ENCODE data around the gene RAD18. TPM values are rescaled to one million over a fixed set of nuclear protein-coding genes. Genes with fewer than 3 reads are reported as not detected.

RAD18 gene
- total RNA-seq, 2 donors from 2014 or later, result 12.2 to 15.6 TPM

DNA sequence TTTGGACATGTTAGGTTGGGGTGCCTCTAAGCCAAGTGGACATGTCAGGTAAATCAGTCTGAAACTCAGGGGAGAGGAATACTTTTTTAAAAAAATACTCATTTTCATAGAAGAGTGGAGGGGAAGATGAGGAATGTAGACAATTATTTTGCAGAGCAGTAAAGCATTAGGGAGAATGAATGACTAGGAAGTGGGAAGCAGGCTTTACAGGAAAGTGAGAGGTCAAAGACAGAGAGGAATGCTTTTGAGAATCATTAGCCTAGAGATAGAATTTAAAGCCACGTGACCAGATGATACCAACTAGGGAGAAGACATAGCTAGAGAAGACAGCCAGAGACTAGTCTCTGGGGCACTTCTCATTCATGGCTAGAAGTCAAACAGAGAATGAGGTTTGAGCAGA, 91.0 kb downstream of the RAD18 start:
- intact Hi-C loops (cut with DNase I), result no loop called here
- H3K9me3 ChIP-seq, result no peaks in the 10 kb centered on the region
- no peaks in the 10 kb centered on the region for H3K27me3 ChIP-seq (replicated peaks; ENCODE audit: insufficient read depth)
- H3K4me3 ChIP-seq, result no peak overlapping the region
- no peak overlapping the region for H3K27ac ChIP-seq
- H3K36me3 ChIP-seq, result no peaks in the 10 kb centered on the region
- no peaks in the 10 kb centered on the region for H3K4me1 ChIP-seq (replicated peaks)
- TF ChIP-seq POLR2A (IDR thresholded peaks at IDR 0.05), result no peak
- no peak for DNase-seq (ENCODE audit: low spot score)
- WGBS, result 77% methylated on average over 1 of the region's 1 CpG

DNA sequence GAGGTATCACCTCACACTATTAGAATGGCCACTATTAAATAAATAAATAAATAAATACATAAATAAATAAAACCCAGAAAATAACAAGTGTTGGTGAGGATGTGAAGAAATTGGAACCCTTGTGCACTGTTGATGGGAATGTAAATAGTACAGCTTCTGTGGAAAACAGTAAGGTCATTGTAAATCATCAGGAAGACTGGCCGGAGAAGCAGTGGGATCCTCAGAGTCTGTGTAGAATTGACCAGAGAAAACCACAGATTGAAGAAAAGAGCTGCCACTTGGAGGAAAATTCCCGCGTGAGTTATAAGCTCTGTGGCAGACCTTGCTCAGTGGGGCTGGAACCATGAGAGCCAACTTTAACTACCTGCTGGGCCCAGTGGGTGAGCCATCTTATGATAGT, 92.0 kb downstream of the RAD18 start:
- no peaks in the 10 kb centered on the region for H3K4me1 ChIP-seq (replicated peaks)
- no peaks in the 10 kb centered on the region for H3K9me3 ChIP-seq
- WGBS, result 95% methylated on average over 3 of the region's 3 CpGs
- TF ChIP-seq POLR2A (IDR thresholded peaks at IDR 0.05) (no peak), POLR2AphosphoS5 (IDR thresholded peaks at IDR 0.05) (no peak), CTCF (IDR thresholded peaks at IDR 0.05) (no peak)
- no peak for DNase-seq (ENCODE audit: low spot score)
- H3K27me3 ChIP-seq (replicated peaks; ENCODE audit: insufficient read depth), result no peaks in the 10 kb centered on the region
- H3K36me3 ChIP-seq, result no peaks in the 10 kb centered on the region
- H3K4me3 ChIP-seq, result no peak overlapping the region
- intact Hi-C loops (cut with DNase I), result no loop called here
- no peak overlapping the region for H3K27ac ChIP-seq

GRCh38 chr3:8870134-8870533, 93.1 kb downstream of the RAD18 start:
- intact Hi-C loops (cut with DNase I), result no loop called here
- Histone ChIP-seq H3K4me3 (no peak overlapping the region), H3K9me3 (no peaks in the 10 kb centered on the region), H3K27ac (no peak overlapping the region), H3K4me1 (replicated peaks) (no peaks in the 10 kb centered on the region), H3K36me3 (no peaks in the 10 kb centered on the region), H3K27me3 (replicated peaks; ENCODE audit: insufficient read depth) (no peaks in the 10 kb centered on the region)
- TF ChIP-seq POLR2A (IDR thresholded peaks at IDR 0.05) (no peak), POLR2AphosphoS5 (IDR thresholded peaks at IDR 0.05) (no peak), CTCF (IDR thresholded peaks at IDR 0.05) (no peak)
- WGBS, result 95% methylated on average over 7 of the region's 7 CpGs
- DNase-seq (ENCODE audit: low spot score), result no peak

- 74% methylated on average over 2 of the region's 2 CpGs for WGBS
- no peak for TF ChIP-seq POLR2A (IDR thresholded peaks at IDR 0.05)
- TF ChIP-seq POLR2AphosphoS5 (IDR thresholded peaks at IDR 0.05), result no peak
- no peak for TF ChIP-seq CTCF (IDR thresholded peaks at IDR 0.05)
- H3K36me3 ChIP-seq, result no peaks in the 10 kb centered on the region
- intact Hi-C loops (cut with DNase I), result no loop called here
- H3K27ac ChIP-seq, result no peak overlapping the region
- no peaks in the 10 kb centered on the region for H3K27me3 ChIP-seq (replicated peaks; ENCODE audit: insufficient read depth)
- H3K4me1 ChIP-seq (replicated peaks), result no peaks in the 10 kb centered on the region
- no peaks in the 10 kb centered on the region for H3K9me3 ChIP-seq
- no peak overlapping the region for H3K4me3 ChIP-seq
- no peak for DNase-seq (ENCODE audit: low spot score)
These were observed 93.7 kb downstream of the RAD18 start for GRCh38 chr3:8869613-8870012.

- DNase-seq (ENCODE audit: low spot score), result no peak
- TF ChIP-seq POLR2A (IDR thresholded peaks at IDR 0.05), result no peak
- no peak for TF ChIP-seq POLR2AphosphoS5 (IDR thresholded peaks at IDR 0.05)
- no peak for TF ChIP-seq CTCF (IDR thresholded peaks at IDR 0.05)
- no peaks in the 10 kb centered on the region for H3K4me1 ChIP-seq (replicated peaks)
- H3K9me3 ChIP-seq, result no peaks in the 10 kb centered on the region
- no peaks in the 10 kb centered on the region for H3K27me3 ChIP-seq (replicated peaks; ENCODE audit: insufficient read depth)
- intact Hi-C loops (cut with DNase I), result no loop called here
- no peak overlapping the region for H3K27ac ChIP-seq
- no peak overlapping the region for H3K4me3 ChIP-seq
- 79% methylated on average over 3 of the region's 3 CpGs for WGBS
- H3K36me3 ChIP-seq, result no peaks in the 10 kb centered on the region
These were observed 94.3 kb downstream of the RAD18 start for GRCh38 chr3:8868996-8869395.
